AG09309 (cell line): ENCODE results near the gene PARD3B.
A peak's percentile ranks its signal among the peaks of the same experiment; 100 is the strongest.

Experiments used
- DNase-seq: peaks from one replicate; pipeline ENCODE4 v3.0.0-alpha.2; 2010; ENCODE audit warnings: low read depth
- H3K4me3 ChIP-seq: 2 replicates; pipeline ENCODE4 v1.5.1; 2011; ENCODE audit warnings: mild to moderate bottlenecking, low read depth, low read length, moderate library complexity; ENCODE audit not compliant: control insufficient read depth
- CTCF ChIP-seq: IDR thresholded peaks from 2 replicates; pipeline ENCODE4 v1.5.1; 2011; ENCODE audit warnings: mild to moderate bottlenecking, low read depth, low read length, inconsistent platforms; ENCODE audit not compliant: insufficient read depth, control insufficient read depth; ENCODE audit errors: missing control alignments

Gene PARD3B

DNA sequence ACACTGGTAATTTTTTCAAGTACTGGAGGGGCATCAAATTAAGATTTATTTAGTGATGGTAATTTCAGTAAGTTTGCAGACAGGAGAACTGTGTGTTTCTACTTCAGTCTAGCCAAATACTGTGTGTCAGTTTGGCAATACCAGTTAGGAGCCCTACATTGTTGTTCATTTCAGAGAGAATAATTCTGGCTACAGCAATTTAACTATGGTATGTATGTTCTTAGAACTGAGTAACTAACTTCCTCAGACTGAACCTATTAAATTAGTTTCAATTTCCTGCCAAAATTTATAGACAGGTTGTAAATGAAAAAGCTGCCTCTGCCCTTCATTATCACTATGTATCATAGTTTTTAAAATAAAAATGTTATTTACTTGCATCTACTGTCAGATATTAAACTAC lies 332.4 kb downstream of the PARD3B start:
- no peak overlapping the region for H3K4me3 ChIP-seq
- TF ChIP-seq CTCF = no peak
- no peak for DNase-seq

DNA sequence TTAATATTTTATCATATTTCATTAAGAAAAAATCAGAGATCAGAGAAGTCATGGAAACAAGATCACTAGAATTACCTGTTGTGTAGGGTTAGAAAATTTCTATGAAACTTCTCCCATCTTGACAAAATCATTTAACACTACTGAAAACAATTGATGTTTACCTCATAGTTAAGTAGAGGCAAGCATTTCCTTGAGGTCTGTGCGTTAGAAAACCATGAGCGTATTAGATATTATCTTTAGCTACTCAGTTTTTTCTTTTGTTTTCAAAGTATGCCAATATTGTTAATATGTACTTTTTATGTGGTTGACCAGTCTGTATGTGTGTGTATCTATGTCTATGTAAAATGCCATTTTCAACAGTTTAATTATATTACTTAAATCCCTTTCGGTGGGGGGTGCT lies 335.7 kb downstream of the PARD3B start:
- TF ChIP-seq CTCF = no peak
- H3K4me3 ChIP-seq = no peak overlapping the region
- DNase-seq = no peak

- DNase-seq = no peak
- no peak for TF ChIP-seq CTCF
Measured at GRCh38 chr2:204881655-204882054, 336.4 kb downstream of the PARD3B start.

GRCh38 chr2:204885747-204886146 lies 340.5 kb downstream of the PARD3B start:
- no peak for DNase-seq
- peak; percentile 10 for TF ChIP-seq CTCF
- H3K4me3 ChIP-seq = no peak overlapping the region

More at GRCh38 chr2:204881655-204882054, 336.4 kb downstream of the PARD3B start:
- no peak overlapping the region for H3K4me3 ChIP-seq

DNA sequence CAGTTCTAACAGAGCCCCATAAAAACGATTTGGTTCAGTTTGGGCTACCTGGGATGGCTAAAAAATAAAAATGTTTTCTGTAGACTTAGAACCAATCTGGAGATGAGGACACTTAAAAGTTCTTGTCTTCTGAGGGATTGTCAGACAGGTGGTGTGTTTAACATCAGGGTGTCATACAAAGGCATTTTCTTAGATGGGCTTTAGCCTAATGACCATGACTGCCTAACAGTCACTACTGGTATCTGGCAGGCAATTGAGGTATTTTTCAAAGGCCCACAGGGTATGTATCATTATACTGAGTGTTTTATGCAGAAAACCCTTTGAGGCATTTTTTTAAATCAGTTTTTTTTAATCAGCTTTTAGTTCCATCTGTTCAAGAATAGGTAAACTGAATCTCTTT lies 341.4 kb downstream of the PARD3B start:
- no peak for TF ChIP-seq CTCF
- no peak for DNase-seq

DNA sequence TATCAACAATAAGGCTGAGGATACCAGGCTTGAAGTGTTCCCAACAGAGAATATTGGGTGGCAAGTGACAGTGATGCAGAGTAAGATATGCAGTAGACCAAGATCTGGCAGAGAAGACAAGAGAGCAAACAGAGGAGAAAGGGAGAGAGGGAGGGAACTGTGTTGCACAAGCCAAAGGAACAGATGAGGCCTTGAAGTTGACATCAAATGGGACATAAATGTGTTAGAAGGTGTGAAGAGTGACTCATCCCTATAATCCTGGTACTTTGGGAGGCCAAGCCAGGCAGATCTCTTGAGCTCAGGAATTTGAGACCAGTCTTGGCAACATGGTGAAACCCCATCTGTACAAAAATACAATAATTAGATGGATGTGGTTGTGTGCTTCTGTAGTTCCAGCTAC lies 342.9 kb downstream of the PARD3B start:
- DNase-seq = peak; percentile 8
- no peak for TF ChIP-seq CTCF
- H3K4me3 ChIP-seq = no peak overlapping the region

More for the DNA sequence above, 341.4 kb downstream of the PARD3B start:
- H3K4me3 ChIP-seq = no peak overlapping the region

DNA sequence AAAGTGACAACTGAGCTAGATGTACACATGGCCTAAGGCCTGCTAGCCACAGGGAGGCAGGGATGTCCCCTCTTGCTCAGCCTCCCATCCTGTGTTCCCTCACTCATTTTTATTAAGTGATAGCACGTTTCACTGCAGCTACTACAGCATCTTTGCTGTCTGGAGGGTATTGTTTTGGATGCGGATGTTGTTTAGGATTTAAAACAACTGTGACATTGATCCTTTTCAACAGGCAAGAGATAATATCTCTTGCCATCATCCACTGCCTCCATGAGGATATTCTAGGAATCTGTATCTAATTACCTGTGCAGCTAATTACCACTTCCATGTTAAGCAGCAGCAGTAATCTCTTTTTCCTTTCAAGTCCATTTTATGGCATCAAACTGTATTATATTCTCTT lies 345.4 kb downstream of the PARD3B start:
- DNase-seq = no peak
- H3K4me3 ChIP-seq = no peak overlapping the region
- no peak for TF ChIP-seq CTCF
